Right renal cortex interstitium (tissue), 3 donors: ENCODE results near the gene PXYLP1. TPM values are rescaled to one million over a fixed set of nuclear protein-coding genes. Genes with fewer than 3 reads are reported as not detected.

Experiments
- DNase-seq, 3 donors: peaks; one replicate each; pipeline ENCODE4 v3.0.0-alpha.2; 2013; ENCODE audit warnings: low read depth in 3 of 3, low spot score in 2 of 3
- polyA plus RNA-seq, 3 donors: library from polyadenylated mRNA; unstranded; fragments of 120-200 nt; gene quantifications; one replicate each; pipeline ENCODE4 v1.2.1, GENCODE V29; 2013; ENCODE audit not compliant: insufficient read length in 3 of 3

Gene PXYLP1
- polyA plus RNA-seq, 3 donors, result 32.7 to 42.0 (median 41.8) TPM

DNA sequence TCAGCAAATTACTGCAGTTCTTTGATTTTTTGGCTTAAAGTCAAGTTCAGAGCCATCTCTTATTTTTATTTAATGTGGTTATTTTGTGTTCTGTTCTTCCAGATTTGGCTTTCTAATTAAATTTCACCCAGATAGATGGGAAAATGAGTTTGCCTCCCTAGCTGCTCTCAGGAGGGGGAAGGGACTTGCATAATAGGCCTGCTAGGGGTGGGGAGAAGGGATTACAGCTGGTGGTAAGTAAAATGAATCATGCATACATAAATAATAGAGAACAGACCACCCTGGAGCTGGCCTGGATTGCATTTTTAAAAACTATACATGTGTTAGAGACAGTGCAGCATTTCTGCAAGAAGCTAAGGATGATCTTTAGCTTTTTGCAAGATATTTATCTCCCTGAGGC, 3.9 kb upstream of the PXYLP1 start:
- peak in 1 of 3 donors; percentile 43 for DNase-seq

DNA sequence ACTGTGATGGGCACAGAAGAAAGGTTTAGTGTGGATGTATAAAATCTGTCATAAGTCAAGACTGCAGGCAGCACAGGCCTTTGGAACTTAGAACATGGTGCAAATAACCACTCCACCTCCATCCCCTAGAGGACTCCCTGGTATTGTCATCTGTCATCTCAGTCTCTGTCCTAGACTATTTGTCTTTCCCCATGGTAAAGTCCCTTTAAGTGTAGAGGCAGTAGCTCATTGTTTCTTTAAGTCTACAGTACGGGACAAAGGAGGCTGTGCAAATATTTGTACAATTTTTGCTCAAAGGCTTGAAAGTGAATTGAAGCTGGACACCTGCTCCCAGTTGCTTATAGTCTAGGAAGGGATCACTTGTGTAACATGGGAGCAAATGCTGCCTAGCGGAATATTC, 3.2 kb upstream of the PXYLP1 start:
- DNase-seq, result no peak

DNA sequence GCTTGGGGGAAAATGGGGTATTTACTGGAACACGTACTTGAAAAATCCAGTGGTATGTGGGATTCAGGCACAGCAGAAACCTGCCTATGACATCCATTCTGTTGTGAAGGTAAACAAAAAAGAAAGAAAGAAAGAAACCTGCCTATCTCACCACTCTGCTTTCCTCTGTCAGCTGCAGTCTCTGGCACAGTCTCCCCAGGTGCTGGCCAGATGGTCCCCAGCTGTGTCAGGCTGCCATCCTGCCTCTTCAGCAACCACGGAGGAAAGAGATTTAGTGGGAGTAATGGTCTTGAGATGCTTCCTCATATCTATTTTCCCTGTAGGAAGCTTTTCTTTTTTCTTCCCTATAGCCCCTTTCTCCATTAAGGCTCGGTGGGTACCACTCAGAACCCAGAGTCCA, 2.5 kb upstream of the PXYLP1 start:
- DNase-seq, result no peak

DNA sequence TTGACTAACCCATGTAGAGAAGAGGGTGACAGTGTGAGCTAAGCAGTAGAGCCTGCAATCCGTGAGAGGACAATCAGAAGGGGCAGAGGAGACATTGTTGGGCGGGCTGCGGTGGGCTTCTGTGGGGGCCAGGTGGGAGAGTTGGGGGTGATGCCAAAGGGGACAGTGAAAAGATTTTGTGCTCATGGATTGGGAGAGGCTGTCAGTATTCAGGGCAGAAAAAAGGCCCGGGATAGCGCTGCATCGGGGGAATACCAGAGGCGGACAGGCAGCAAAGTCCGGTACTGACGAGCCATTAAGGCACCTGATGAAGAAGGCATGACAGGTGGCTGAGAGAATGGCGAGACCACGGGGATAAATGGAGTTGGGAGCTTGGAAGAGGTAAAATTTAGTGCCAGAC, 1.3 kb upstream of the PXYLP1 start:
- no peak for DNase-seq

GRCh38 chr3:141231952-141232823, 563 bp downstream of the PXYLP1 start:
- DNase-seq, result peak in 1 of 3 donors; percentile 26

DNA sequence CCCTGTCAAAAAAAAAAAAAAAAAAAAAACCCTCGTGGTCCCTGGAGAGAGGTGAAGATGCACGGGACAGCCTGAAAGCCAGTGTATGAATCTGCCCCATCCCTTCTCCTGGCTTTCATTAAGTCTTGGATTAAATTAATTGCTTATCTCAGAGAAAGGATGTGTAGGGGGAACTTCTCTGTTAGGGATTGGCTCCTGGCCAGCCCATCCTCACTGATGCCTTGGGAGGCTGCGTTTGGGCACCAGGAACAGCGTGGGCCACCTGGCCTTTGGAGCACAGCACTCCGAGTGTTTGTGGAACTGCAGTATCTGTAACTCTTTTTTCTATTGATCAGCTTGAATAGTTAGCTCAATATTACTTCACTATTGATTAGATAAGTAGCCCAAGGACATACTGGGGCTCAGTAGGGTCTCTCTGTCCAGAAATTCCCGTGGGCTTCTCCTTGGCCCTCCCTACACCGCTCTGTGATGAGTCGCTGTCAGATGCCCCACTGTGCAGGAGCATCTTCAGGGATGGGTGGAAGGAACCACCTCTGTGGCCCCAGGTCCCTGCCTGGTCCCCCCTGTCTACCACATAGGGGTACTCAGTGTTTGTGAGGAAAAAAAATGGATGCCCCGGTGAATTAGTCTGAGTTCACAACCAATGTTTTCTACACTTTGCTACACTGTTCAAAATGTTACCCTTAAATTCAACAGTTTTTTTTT, 2.0 kb downstream of the PXYLP1 start:
- DNase-seq, result no peak

GRCh38 chr3:141234283-141234682, 2.7 kb downstream of the PXYLP1 start:
- no peak for DNase-seq

DNA sequence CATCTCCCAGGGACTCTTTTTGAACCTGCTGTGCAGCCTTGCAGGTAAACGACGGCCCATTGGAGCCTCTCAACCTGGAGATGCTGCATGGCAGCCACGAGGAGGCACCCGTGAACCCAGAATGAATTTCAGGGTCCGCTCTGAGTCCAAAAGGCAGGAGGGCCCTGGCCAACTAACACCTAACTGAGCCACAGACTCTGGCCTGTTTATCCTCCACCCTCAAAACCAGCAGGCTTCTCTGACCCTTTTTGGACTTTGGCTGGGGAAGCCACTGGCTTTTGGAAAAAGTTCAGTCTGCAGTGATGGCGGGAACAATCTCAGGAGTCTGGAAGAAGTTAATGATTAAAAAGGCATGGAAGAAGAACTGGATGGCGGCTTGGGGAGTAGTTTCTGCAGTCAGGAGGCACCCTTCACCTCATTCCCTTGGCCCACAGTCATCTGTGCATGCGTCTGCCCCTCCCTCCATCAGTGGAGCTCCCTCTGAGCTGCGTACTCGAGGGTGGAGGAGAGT, 4.1 kb downstream of the PXYLP1 start:
- DNase-seq, result no peak

DNA sequence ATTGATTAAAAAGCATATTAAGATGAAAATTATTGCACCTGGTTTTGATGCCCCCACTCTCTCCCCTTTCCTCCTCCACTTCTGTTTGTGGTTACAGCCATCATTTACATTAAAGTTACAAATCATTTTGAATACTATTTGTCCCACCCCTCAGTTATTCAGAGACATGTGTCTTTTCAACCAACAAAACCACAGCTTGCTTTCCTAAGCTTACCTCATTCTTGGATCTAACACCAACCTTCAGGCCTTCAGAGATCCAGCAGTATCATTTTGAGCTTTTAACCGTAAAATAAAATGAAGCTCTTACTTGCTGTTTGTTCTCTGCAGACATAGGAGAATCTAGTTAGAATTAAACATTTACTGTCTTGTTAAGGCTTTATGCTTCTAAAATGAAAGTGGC, 4.7 kb downstream of the PXYLP1 start:
- no peak for DNase-seq

DNA sequence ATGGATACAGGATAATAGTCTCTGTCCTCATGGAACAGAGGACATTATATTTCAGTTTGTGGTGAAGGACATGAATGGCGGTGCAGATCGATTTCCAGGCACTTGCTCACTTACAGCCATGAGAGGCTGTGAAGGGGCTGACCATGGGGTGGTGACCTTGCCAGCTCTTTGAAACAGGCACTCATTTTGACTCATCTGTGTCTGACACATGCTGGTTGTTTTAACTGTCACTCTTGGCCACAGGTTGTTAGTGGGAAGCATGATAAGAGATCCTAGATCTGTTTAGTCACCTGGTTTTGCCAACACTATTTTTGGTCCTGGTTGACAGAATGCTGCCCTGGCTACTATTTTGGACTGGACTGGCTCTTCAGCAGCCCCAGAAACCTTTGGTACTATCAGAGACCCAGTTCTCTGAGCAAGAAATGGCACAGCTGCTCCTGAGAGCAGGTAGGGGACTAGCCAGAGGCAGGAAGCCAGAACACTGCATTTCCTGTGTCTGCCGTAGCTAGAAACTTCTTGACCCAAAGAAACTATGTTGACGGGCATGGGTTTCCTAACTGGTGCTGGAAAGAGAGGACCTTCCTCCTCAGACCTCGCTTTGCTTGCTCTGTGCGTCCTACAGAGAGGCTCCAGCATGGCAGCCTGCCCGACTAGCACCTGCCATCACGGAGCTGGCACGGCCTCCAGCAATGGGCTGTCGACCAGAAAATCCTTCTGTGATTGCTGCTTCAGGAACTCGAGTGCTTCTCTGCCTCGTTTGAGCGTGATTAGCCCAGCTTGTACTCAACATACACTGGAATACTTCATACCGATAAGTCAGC, 6.3 kb downstream of the PXYLP1 start:
- no peak for DNase-seq

- no peak for DNase-seq
These were observed 8.1 kb downstream of the PXYLP1 start for GRCh38 chr3:141239511-141240281.

DNA sequence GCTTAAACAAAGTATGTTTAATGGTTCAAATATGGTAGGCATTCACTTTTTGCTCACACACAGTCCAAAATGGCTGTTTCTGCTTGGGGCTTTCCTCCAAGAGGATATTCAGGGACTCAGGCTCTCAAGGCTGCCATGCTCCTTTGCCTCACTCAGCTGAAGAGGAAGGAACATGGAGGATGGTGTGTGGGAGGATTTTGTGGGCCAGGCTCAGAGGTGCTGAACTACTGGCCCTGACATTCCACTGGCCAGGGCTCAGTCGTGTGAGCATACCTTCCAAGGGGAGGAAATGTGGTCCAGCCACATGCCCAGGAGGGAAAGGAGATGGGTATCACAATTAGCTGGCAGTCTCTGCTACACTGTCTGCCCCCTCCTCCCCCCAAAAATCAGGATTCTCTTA, 8.7 kb downstream of the PXYLP1 start:
- no peak for DNase-seq

- DNase-seq, result no peak
These were observed 9.3 kb downstream of the PXYLP1 start for GRCh38 chr3:141240687-141241615.

- DNase-seq, result no peak
These were observed 10.2 kb downstream of the PXYLP1 start for GRCh38 chr3:141241616-141242376.

GRCh38 chr3:141242377-141243092, 10.9 kb downstream of the PXYLP1 start:
- DNase-seq, result no peak

DNA sequence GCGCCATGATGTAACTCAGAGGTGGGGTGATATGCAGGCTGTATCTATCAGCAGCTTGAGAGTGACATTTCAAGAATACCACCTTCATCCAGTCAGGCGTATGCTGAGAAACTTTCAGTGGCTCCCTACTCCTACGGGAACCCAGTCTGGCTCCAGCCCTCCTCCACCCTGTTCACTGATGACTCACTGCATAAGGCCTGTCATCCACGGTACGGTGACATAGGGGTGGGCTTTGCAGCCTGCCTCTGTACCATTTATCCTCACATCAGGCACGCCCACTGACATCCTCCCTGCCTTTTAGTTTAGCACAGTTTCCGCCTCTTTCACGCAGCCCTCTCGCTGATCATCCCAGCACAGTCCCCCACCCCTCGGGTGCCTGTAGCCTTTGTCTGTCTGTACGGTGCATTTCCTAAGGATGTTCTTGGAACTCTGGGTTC, 11.7 kb downstream of the PXYLP1 start:
- DNase-seq, result no peak

DNA sequence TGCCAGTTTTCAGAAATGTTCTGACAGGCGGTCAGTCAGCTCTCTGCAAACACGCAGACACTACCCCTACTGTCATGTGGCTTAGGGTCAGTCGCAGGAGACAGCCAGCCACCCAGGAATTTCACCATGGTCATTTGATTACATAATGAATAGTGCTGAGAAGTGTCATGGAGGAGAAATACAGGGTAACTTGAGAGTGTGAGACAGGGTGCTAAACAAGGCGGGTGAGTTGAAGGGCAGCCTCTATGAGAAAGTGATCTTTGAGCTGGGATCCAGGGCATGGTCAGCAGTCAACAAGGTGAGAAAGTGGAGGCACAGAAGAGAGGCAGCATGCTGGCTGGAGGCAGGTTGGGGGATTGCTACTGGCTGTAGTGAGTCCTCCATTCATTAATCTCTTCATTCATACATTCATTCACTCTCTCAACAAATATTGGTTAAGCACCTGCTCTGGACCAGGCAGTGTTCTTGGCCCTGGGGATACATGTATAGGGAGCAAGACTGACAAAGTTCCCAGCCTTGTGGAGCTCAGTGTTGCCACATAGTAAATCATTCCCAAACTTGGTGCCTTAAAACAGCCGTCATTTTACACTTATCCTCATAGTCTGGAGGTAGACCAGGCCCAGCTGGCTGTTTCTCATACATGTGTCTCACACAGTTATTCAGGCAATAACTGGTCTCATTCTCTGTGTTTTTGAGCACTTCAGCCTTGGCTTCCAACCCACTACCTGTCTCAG, 14.8 kb downstream of the PXYLP1 start:
- no peak for DNase-seq
